Ovary (tissue), 9 donors: Measurements from ENCODE around the gene PPIB. TPM values are rescaled to one million over a fixed set of nuclear protein-coding genes. Genes with fewer than 3 reads are reported as not detected.

Experiments used
- DNase-seq, 5 donors: peaks; one replicate each; pipeline ENCODE4 v3.0.0-alpha.2; 2019 to 2020
- H3K27ac ChIP-seq, 2 donors: fragments of 200-600 bp; one replicate each; pipeline versions ENCODE4 v1.5.1 to v1.8.0; 2019 to 2022
- H3K27me3 ChIP-seq: fragments of 200-600 bp; one replicate; pipeline ENCODE4 v1.8.0; 2022
- H3K36me3 ChIP-seq: fragments of 200-600 bp; sonication (generic); one replicate; pipeline ENCODE4 v1.5.1; 2019
- H3K4me1 ChIP-seq: one replicate; pipeline ENCODE4 v1.8.1; 2013; ENCODE audit warnings: mild to moderate bottlenecking, moderate library complexity; ENCODE audit not compliant: insufficient read depth
- H3K4me3 ChIP-seq: fragments of 200-600 bp; sonication (generic); one replicate; pipeline ENCODE4 v1.5.1; 2017
- H3K9me3 ChIP-seq, 2 donors: fragments of 200-600 bp in 1 of 2; sonication (generic) in 1 of 2; one replicate each; pipeline versions ENCODE4 v1.5.1 to v1.8.1; 2013 to 2019; ENCODE audit warnings: mild to moderate bottlenecking in 1 of 2, moderate library complexity in 1 of 2
- EP300 ChIP-seq: sonication (generic); formaldehyde crosslinking; IDR thresholded peaks from one replicate; pipeline ENCODE4 v1.6.1; 2017; ENCODE audit warnings: antibody characterized with exemption
- POLR2A ChIP-seq: fragments of 450-650 bp; IDR thresholded peaks from one replicate; pipeline ENCODE4 v1.6.1; 2017; ENCODE audit warnings: antibody characterized with exemption, mild to moderate bottlenecking, moderate library complexity
- WGBS, 3 donors: extraction: QIAGEN DNeasy Blood & Tissue Kit in 1 of 3; methylation state at CpG; one replicate each; pipeline versions ENCODE4 v1.1.5 to v1.1.7; 2013 to 2017; 5-methylcytosine and 5-hydroxymethylcytosine counted together
- intact Hi-C, 4 donors: fragments of 100-400 bp; cut with DNase I; formaldehyde crosslinking; loops; one replicate each; pipeline versions ENCODE4 v1.11.0 to v1.15.1; 2022 to 2023
- polyA plus RNA-seq, 2 donors: library from polyadenylated mRNA; stranded (reverse); fragments of 200-250 nt in 1 of 2; fragments of 350-450 nt in 1 of 2; fragmentation: Illumina TruSeq in 1 of 2; extraction: RNeasy Lipid Tissue Mini Kit (QIAGEN cat#74804) in 1 of 2; gene quantifications; one replicate each; pipeline ENCODE4 v1.2.3, GENCODE V29; 2013 to 2014
- total RNA-seq, 7 donors: library from RNA; depleted of rRNA in 2 of 7; stranded (reverse); fragments of >200 nt in 2 of 7; fragmentation: NEBNext Ultra II Directional in 3 of 7; extraction: Animal tissue kit (Norgen Biotek cat#: 25700) in 3 of 7; gene quantifications; one replicate each; pipeline versions ENCODE4 v1.1.0 to v1.2.4, GENCODE V29; 2016 to 2023
- TF ChIP-seq, protein P1 (sequence below), 3 donors: fragments of 450-650 bp in 2 of 3; fragments of 200-600 bp in 1 of 3; IDR thresholded peaks; one replicate each; pipeline versions ENCODE4 v1.5.1 to v1.8.0; 2016 to 2022; ENCODE audit warnings: antibody characterized with exemption in 3 of 3, mild to moderate bottlenecking in 1 of 3
- donor health status: DM: no; HTN: no; CAD: no; lungs with moderate emphysema.
- donor health status: DM: no; HTN: no; CAD: no.
- donor health status: Bipolar disorder and iron deficiency.
- donor health status: DM: yes; HTN: yes; CAD: no.
- donor health status: DM: no; HTN: no; CAD: no.
- donor health status: DM: yes; HTN: yes; CAD: no.

PPIB gene
- total and polyA plus RNA-seq, 9 donors = 201 to 589 (median 393) TPM

DNA sequence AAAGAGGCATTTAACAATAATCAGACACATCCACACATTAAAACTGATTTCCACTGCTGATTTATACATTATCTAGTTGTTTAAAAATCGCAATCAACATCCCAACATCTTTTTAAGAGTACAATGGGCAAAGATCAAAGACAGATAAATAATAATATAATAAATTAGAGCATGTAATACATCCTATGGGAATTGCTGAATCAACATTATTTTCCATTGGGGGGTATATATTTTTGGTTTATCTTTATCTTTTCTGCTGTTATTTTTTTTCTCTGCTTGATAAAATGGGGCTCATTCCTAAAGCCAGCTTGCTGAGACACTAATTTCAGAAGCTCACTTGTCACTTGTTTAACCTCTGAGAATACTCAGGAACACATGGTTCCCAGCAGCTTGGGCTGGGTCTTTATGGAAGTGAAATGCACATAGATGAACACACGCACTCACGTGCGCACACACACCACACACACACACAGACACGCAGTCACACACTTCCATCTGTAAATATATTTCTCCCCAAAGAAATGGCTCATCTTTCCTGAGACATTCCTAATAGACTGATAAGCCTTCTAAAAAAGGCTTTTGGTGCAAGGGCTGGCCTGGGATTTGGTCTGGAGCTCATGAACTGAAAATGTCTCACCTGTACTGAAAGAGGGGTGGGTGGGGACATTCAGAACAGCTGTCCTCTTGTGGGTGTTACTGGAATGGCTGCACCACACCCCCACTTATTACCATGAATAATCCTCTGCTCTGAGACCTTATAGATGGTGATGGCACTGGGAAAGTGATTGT is 3.5 kb upstream of the PPIB start:
- Histone ChIP-seq H3K4me1 (peaks cover 7% of the 10 kb centered on the region), H3K27me3 (no peaks in the 10 kb centered on the region), H3K9me3 (no peaks in the 10 kb centered on the region), H3K36me3 (no peaks in the 10 kb centered on the region), H3K4me3 (no peak overlapping the region), H3K27ac (no peak overlapping the region)
- intact Hi-C loops = no loop called here
- TF ChIP-seq POLR2A (no peak), EP300 (no peak)
- TF ChIP-seq, protein P1, sequence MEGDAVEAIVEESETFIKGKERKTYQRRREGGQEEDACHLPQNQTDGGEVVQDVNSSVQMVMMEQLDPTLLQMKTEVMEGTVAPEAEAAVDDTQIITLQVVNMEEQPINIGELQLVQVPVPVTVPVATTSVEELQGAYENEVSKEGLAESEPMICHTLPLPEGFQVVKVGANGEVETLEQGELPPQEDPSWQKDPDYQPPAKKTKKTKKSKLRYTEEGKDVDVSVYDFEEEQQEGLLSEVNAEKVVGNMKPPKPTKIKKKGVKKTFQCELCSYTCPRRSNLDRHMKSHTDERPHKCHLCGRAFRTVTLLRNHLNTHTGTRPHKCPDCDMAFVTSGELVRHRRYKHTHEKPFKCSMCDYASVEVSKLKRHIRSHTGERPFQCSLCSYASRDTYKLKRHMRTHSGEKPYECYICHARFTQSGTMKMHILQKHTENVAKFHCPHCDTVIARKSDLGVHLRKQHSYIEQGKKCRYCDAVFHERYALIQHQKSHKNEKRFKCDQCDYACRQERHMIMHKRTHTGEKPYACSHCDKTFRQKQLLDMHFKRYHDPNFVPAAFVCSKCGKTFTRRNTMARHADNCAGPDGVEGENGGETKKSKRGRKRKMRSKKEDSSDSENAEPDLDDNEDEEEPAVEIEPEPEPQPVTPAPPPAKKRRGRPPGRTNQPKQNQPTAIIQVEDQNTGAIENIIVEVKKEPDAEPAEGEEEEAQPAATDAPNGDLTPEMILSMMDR (IDR thresholded peaks at IDR 0.05) = no peak
- 80 to 86% (median 81%) methylated on average over 5 of the region's 5 CpGs for WGBS, 3 donors
- DNase-seq = peak in 1 of 5 donors; percentile 7

DNA sequence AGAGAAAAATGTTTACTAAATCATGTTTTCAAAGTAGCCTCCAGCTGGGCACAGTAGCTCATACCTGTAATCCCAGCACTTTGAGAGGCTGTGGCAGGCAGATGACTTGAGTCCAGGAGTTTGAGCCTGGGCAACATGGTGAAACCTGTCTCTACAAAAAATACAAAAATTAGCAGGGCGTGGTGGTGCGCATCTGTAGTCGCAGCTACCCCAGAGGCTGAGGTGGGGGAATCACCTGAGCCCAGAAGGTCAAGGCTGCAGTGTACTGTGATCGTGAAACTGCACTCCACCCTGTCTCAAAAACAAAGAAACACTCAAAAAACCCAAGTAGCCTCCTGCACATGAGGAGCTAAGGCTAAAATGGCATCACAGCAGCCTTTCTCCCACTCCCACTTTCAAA is 1.6 kb upstream of the PPIB start:
- no peaks in the 10 kb centered on the region for H3K9me3 ChIP-seq
- no peaks in the 10 kb centered on the region for H3K36me3 ChIP-seq
- H3K27me3 ChIP-seq = no peaks in the 10 kb centered on the region
- intact Hi-C loops = no loop called here
- no peak overlapping the region for H3K4me3 ChIP-seq
- DNase-seq = no peak
- peaks cover 9% of the 10 kb centered on the region for H3K4me1 ChIP-seq
- no peak overlapping the region for H3K27ac ChIP-seq
- TF ChIP-seq POLR2A = no peak
- no peak for TF ChIP-seq EP300
- TF ChIP-seq, protein P1 (IDR thresholded peaks at IDR 0.05) = no peak
- 80 to 84% (median 81%) methylated on average over 4 of the region's 4 CpGs for WGBS, 3 donors

DNA sequence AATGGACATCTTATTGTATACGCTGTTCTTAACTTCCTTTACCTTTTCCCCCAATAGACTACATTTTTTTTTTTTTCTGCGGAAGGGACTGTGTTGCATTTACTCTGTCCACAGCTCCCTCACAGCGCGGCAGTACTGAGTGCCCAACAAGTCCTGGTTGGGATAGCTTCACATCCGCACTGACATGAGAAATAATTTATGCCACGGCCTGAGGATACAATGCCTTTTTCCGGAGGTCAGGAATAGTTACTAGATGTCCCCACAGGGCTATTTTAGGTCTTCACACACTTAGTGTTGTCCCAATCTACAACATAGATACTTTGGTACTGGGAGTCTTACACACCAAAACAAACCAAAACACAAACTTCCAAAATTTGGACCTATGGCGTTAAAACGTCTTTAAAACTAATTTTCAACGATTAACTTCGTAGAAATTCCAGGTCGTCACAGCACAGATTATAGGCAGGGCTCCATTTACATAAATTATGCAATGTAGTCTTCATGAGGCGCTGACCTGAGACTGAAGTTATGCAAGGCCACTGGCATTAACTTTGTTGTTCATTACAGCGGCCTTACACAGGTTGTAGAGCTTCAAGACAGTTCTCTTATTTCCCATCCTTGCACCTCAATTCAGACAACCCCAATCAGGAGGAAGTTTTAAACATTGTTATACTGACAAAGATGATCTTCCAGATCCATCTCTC is 989 bp upstream of the PPIB start:
- DNase-seq = no peak
- Histone ChIP-seq H3K9me3 (no peaks in the 10 kb centered on the region), H3K4me3 (peak overlapping the region; percentile 26), H3K27ac (peak overlapping the region in 1 of 2 donors; percentile 67), H3K4me1 (peaks cover 9% of the 10 kb centered on the region), H3K36me3 (no peaks in the 10 kb centered on the region), H3K27me3 (no peaks in the 10 kb centered on the region)
- WGBS, 3 donors = 55 to 67% (median 63%) methylated on average over 14 of the region's 14 CpGs
- intact Hi-C loops = no loop called here
- TF ChIP-seq, protein P1 (IDR thresholded peaks at IDR 0.05) = no peak
- TF ChIP-seq POLR2A (no peak), EP300 (no peak)

DNA sequence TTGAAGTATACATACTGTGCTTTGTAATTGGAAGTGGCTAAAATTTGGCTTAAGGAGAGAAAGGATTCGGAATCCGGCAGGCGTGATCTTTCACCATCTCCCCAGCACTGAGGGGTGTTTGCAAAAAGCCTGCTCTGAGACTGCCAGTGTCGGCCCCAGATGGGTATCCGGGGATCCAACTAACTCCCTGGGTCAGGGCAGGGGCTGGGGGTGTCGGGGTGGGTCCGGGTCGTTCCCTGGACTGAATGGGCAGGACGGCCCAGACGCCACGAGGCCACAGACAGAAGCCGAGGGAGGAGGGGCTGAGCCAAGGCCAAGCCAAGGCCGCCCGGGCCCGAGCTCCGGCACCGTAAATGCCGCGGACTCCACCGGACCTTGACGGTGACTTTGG is 349 bp downstream of the PPIB start:
- TF ChIP-seq, protein P1 (IDR thresholded peaks at IDR 0.05) = no peak
- no peak for TF ChIP-seq EP300
- intact Hi-C loops = no loop called here
- peak overlapping the region; percentile 86 for H3K4me3 ChIP-seq
- 1 to 2% (median 1%) methylated on average over 20 to 21 of the region's 21 CpGs for WGBS, 3 donors
- DNase-seq = no peak
- no peaks in the 10 kb centered on the region for H3K27me3 ChIP-seq
- H3K4me1 ChIP-seq = peaks cover 9% of the 10 kb centered on the region
- no peaks in the 10 kb centered on the region for H3K9me3 ChIP-seq
- H3K27ac ChIP-seq = peak overlapping the region; percentile 3 to 74
- no peaks in the 10 kb centered on the region for H3K36me3 ChIP-seq
